Body of pancreas (tissue), 4 donors: ENCODE data around the gene RPS6KA2. TPM values are rescaled to one million over a fixed set of nuclear protein-coding genes. Genes with fewer than 3 reads are reported as not detected.

Experiments used
- ATAC-seq: fragments of 150-250 bp; one replicate; pipeline ENCODE4 v1.9.1; 2016
- DNase-seq, 4 donors: peaks; one replicate each; pipeline ENCODE4 v3.0.0-alpha.2; 2019
- H3K27ac ChIP-seq, 4 donors: fragments of 200-600 bp; sonication (generic); 1 replicate in 3 of 4; 2 replicates in 1 of 4; pipeline versions ENCODE4 v1.5.1 to v1.6.1; 2016 to 2019; ENCODE audit warnings: mild to moderate bottlenecking in 1 of 4, mixed read lengths in 1 of 4, moderate library complexity in 1 of 4
- H3K27me3 ChIP-seq, 2 donors: fragments of 200-600 bp; sonication (generic); one replicate each; pipeline ENCODE4 v1.6.0; 2016; ENCODE audit warnings: mild to moderate bottlenecking in 1 of 2
- H3K36me3 ChIP-seq, 2 donors: fragments of 200-600 bp; sonication (generic); replicated peaks in 1 of 2; 2 replicates each; pipeline ENCODE4 v1.5.1; 2016; ENCODE audit warnings: low read depth in 2 of 2; ENCODE audit not compliant: insufficient read depth in 1 of 2
- H3K4me1 ChIP-seq: fragments of 200-600 bp; sonication (generic); one replicate; pipeline ENCODE4 v1.6.0; 2016
- H3K4me3 ChIP-seq, 2 donors: fragments of 200-600 bp; sonication (generic); 1 replicate in 1 of 2; 2 replicates in 1 of 2; pipeline ENCODE4 v1.5.1; 2016 to 2019
- H3K9me3 ChIP-seq, 3 donors: fragments of 200-600 bp; sonication (generic); 1 replicate in 2 of 3; 2 replicates in 1 of 3; pipeline ENCODE4 v1.5.1; 2016
- CTCF ChIP-seq, 7 experiments: fragments of 450-650 bp in 4 of 7; fragments of 200-600 bp in 3 of 7; sonication (generic) in 3 of 7; IDR thresholded peaks; one replicate each; pipeline ENCODE4 v1.5.1; 2016 to 2019; ENCODE audit warnings: antibody characterized with exemption in 7 of 7
- POLR2A ChIP-seq, 3 donors: fragments of 450-650 bp; IDR thresholded peaks; one replicate each; pipeline ENCODE4 v1.6.1; 2016; ENCODE audit warnings: antibody characterized with exemption in 3 of 3, mild to moderate bottlenecking in 2 of 3
- WGBS, 2 donors: methylation state at CpG; one replicate each; pipeline ENCODE4 v1.1.5; 2017; 5-methylcytosine and 5-hydroxymethylcytosine counted together
- intact Hi-C: fragments of 100-400 bp; cut with DNase I; formaldehyde crosslinking; loops from one replicate; pipeline ENCODE4 v1.15.1; 2023
- total RNA-seq, 2 donors: library from RNA; depleted of rRNA; stranded (reverse); fragments of >200 nt; gene quantifications; one replicate each; pipeline ENCODE4 v1.1.0, GENCODE V29; 2016

The RPS6KA2 gene
- total RNA-seq, 2 donors from 2014 or later = 24.4 to 53.7 TPM

GRCh38 chr6:166523782-166524559, 103.1 kb downstream of the RPS6KA2 start:
- no peak for DNase-seq
- intact Hi-C loops = no loop called here
- TF ChIP-seq CTCF (IDR thresholded peaks at IDR 0.05) = no peak
- no peak for TF ChIP-seq POLR2A (IDR thresholded peaks at IDR 0.05)
- Histone ChIP-seq H3K4me3 (no peak overlapping the region), H3K4me1 (peaks cover 5% of the 10 kb centered on the region), H3K36me3 (no peaks in the 10 kb centered on the region), H3K27ac (no peak overlapping the region), H3K27me3 (no peaks in the 10 kb centered on the region), H3K9me3 (no peaks in the 10 kb centered on the region)
- ATAC-seq = no peak
- WGBS, 2 donors = 81 to 91% methylated on average over 15 to 16 of the region's 16 CpGs

GRCh38 chr6:166520905-166521834, 105.9 kb downstream of the RPS6KA2 start:
- intact Hi-C loops = no loop called here

GRCh38 chr6:166516251-166516884, 110.7 kb downstream of the RPS6KA2 start:
- DNase-seq = no peak
- intact Hi-C loops = no loop called here
- Histone ChIP-seq H3K36me3 (no peaks in the 10 kb centered on the region), H3K9me3 (no peaks in the 10 kb centered on the region), H3K27me3 (no peaks in the 10 kb centered on the region), H3K27ac (no peak overlapping the region), H3K4me1 (no peaks in the 10 kb centered on the region), H3K4me3 (no peak overlapping the region)
- ATAC-seq = no peak
- 81 to 85% methylated on average over 7 of the region's 7 CpGs for WGBS, 2 donors
- TF ChIP-seq CTCF (IDR thresholded peaks at IDR 0.05) (no peak), POLR2A (IDR thresholded peaks at IDR 0.05) (no peak)

More at GRCh38 chr6:166520905-166521834, 105.9 kb downstream of the RPS6KA2 start:
- DNase-seq (no peak), ATAC-seq (no peak)
- TF ChIP-seq POLR2A (IDR thresholded peaks at IDR 0.05) = no peak
- TF ChIP-seq CTCF (IDR thresholded peaks at IDR 0.05) = no peak
- H3K4me1 ChIP-seq = no peaks in the 10 kb centered on the region
- H3K4me3 ChIP-seq = no peak overlapping the region
- WGBS, 2 donors = 94 to 97% methylated on average over 9 to 10 of the region's 10 CpGs
- no peaks in the 10 kb centered on the region for H3K36me3 ChIP-seq
- no peak overlapping the region for H3K27ac ChIP-seq
- no peaks in the 10 kb centered on the region for H3K27me3 ChIP-seq
- H3K9me3 ChIP-seq = no peaks in the 10 kb centered on the region

- H3K27me3 ChIP-seq = no peaks in the 10 kb centered on the region
- ATAC-seq (no peak), DNase-seq (no peak)
- H3K36me3 ChIP-seq = no peaks in the 10 kb centered on the region
- 81 to 88% methylated on average over 11 of the region's 11 CpGs for WGBS, 2 donors
- intact Hi-C loops = no loop called here
- no peak overlapping the region for H3K4me3 ChIP-seq
- no peaks in the 10 kb centered on the region for H3K4me1 ChIP-seq
- no peak for TF ChIP-seq CTCF (IDR thresholded peaks at IDR 0.05)
- no peak for TF ChIP-seq POLR2A (IDR thresholded peaks at IDR 0.05)
- H3K9me3 ChIP-seq = no peaks in the 10 kb centered on the region
- H3K27ac ChIP-seq = no peak overlapping the region
Observed at GRCh38 chr6:166515072-166515810, 111.8 kb downstream of the RPS6KA2 start.
